ENCODE results near the gene GP1BA. TPM values are rescaled to one million over a fixed set of nuclear protein-coding genes. Genes with fewer than 3 reads are reported as not detected.

GP1BA gene
- total and polyA plus RNA-seq, 4 donors: 0.03 to 2.3 (median 0.18) TPM; not detected in 1

DNA sequence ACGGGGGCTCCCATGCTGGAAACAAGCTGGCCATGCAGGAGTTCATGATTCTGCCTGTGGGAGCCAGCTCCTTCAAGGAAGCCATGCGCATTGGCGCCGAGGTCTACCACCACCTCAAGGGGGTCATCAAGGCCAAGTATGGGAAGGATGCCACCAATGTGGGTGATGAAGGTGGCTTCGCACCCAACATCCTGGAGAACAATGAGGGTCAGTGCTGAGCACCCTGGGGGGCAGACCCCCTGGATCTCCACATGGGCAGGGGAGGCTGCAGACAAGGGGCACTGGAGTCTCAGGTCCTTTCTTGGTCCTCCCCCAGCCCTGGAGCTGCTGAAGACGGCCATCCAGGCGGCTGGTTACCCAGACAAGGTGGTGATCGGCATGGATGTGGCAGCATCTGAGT, 23.0 kb downstream of the GP1BA start:
- Histone ChIP-seq H3K9me3 (ENCODE audit: control insufficient read depth in 4 of 4, low read length in 3 of 4) (no peaks in the 10 kb centered on the region), H3K9ac (ENCODE audit: low read depth in 1 of 2, low read length in 2 of 2) (no peak overlapping the region), H3K4me1 (ENCODE audit: control insufficient read depth in 4 of 4, insufficient read depth in 4 of 4, low read length in 3 of 4) (peaks cover 8 to 75% (median 58%) of the 10 kb centered on the region in 4 donors), H3K4me3 (ENCODE audit: low read depth in 1 of 3, low read length in 3 of 3) (no peak overlapping the region), H3K27me3 (ENCODE audit: control insufficient read depth in 4 of 4, insufficient read depth in 4 of 4, low read length in 3 of 4) (no peaks in the 10 kb centered on the region), H3K27ac (ENCODE audit: low read depth in 1 of 2, low read length in 2 of 2) (no peak overlapping the region), H3K36me3 (ENCODE audit: control insufficient read depth in 4 of 4, insufficient read depth in 3 of 4, low read depth in 1 of 4, low read length in 3 of 4) (peaks cover 0 to 7% (median 2%) of the 10 kb centered on the region in 4 donors)
- 97% methylated on average over 8 of the region's 8 CpGs for WGBS
- TF ChIP-seq, protein P1, sequence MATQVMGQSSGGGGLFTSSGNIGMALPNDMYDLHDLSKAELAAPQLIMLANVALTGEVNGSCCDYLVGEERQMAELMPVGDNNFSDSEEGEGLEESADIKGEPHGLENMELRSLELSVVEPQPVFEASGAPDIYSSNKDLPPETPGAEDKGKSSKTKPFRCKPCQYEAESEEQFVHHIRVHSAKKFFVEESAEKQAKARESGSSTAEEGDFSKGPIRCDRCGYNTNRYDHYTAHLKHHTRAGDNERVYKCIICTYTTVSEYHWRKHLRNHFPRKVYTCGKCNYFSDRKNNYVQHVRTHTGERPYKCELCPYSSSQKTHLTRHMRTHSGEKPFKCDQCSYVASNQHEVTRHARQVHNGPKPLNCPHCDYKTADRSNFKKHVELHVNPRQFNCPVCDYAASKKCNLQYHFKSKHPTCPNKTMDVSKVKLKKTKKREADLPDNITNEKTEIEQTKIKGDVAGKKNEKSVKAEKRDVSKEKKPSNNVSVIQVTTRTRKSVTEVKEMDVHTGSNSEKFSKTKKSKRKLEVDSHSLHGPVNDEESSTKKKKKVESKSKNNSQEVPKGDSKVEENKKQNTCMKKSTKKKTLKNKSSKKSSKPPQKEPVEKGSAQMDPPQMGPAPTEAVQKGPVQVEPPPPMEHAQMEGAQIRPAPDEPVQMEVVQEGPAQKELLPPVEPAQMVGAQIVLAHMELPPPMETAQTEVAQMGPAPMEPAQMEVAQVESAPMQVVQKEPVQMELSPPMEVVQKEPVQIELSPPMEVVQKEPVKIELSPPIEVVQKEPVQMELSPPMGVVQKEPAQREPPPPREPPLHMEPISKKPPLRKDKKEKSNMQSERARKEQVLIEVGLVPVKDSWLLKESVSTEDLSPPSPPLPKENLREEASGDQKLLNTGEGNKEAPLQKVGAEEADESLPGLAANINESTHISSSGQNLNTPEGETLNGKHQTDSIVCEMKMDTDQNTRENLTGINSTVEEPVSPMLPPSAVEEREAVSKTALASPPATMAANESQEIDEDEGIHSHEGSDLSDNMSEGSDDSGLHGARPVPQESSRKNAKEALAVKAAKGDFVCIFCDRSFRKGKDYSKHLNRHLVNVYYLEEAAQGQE (IDR thresholded peaks at IDR 0.05): no peak
- TF ChIP-seq, protein P2, sequence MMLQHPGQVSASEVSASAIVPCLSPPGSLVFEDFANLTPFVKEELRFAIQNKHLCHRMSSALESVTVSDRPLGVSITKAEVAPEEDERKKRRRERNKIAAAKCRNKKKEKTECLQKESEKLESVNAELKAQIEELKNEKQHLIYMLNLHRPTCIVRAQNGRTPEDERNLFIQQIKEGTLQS (IDR thresholded peaks at IDR 0.05): no peak
- TF ChIP-seq NR2F2 (IDR thresholded peaks at IDR 0.05): no peak
- TF ChIP-seq EGR1 (IDR thresholded peaks at IDR 0.05; ENCODE audit: low read depth in 2 of 2): no peak
- TF ChIP-seq YY1 (IDR thresholded peaks at IDR 0.05): no peak
- no peak for TF ChIP-seq FOXA2 (IDR thresholded peaks at IDR 0.05)
- TF ChIP-seq, protein P3, sequence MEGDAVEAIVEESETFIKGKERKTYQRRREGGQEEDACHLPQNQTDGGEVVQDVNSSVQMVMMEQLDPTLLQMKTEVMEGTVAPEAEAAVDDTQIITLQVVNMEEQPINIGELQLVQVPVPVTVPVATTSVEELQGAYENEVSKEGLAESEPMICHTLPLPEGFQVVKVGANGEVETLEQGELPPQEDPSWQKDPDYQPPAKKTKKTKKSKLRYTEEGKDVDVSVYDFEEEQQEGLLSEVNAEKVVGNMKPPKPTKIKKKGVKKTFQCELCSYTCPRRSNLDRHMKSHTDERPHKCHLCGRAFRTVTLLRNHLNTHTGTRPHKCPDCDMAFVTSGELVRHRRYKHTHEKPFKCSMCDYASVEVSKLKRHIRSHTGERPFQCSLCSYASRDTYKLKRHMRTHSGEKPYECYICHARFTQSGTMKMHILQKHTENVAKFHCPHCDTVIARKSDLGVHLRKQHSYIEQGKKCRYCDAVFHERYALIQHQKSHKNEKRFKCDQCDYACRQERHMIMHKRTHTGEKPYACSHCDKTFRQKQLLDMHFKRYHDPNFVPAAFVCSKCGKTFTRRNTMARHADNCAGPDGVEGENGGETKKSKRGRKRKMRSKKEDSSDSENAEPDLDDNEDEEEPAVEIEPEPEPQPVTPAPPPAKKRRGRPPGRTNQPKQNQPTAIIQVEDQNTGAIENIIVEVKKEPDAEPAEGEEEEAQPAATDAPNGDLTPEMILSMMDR (IDR thresholded peaks at IDR 0.05; ENCODE audit: low read depth, low read length, missing input control): no peak
- TF ChIP-seq JUND (IDR thresholded peaks at IDR 0.05): no peak
- no peak for DNase-seq (ENCODE audit: low spot score)

DNA sequence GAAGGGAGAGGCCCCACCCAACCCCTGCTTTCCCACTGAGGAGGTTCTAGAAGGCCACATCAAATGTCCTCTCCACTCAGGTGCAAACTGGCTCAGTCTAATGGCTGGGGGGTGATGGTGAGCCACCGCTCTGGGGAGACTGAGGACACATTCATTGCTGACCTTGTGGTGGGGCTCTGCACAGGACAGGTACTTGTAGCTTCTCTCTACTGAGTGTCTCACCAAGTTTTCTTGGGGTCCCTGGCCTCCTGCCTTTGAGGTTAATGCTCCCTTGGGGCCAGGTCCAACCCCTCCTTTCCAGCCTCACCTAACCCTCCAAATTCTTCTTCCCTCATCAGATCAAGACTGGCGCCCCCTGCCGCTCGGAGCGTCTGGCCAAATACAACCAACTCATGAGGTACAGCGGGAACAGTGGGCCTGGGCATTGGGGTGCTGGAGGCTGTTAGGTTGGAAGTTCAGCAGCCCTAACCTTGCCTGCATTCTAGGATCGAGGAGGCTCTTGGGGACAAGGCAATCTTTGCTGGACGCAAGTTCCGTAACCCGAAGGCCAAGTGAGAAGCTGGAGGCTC, 24.5 kb downstream of the GP1BA start:
- Histone ChIP-seq H3K9me3 (ENCODE audit: control insufficient read depth in 4 of 4, low read length in 3 of 4) (no peaks in the 10 kb centered on the region), H3K27ac (ENCODE audit: low read depth in 1 of 2, low read length in 2 of 2) (no peak overlapping the region), H3K4me1 (ENCODE audit: control insufficient read depth in 4 of 4, insufficient read depth in 4 of 4, low read length in 3 of 4) (peaks cover 5 to 64% (median 45%) of the 10 kb centered on the region in 4 donors), H3K27me3 (ENCODE audit: control insufficient read depth in 4 of 4, insufficient read depth in 4 of 4, low read length in 3 of 4) (no peaks in the 10 kb centered on the region), H3K4me3 (ENCODE audit: low read depth in 1 of 3, low read length in 3 of 3) (no peak overlapping the region), H3K36me3 (ENCODE audit: control insufficient read depth in 4 of 4, insufficient read depth in 3 of 4, low read depth in 1 of 4, low read length in 3 of 4) (peaks cover 0 to 7% (median 4%) of the 10 kb centered on the region in 4 donors), H3K9ac (ENCODE audit: low read depth in 1 of 2, low read length in 2 of 2) (no peak overlapping the region)
- 91% methylated on average over 10 of the region's 10 CpGs for WGBS
- DNase-seq (ENCODE audit: low spot score): peak; percentile 54
- TF ChIP-seq, protein P3 (IDR thresholded peaks at IDR 0.05; ENCODE audit: low read depth, low read length, missing input control): peak; percentile 4
- TF ChIP-seq FOXA1 (IDR thresholded peaks at IDR 0.05): no peak
